ENCODE results near the gene GIGYF2. TPM values are rescaled to one million over a fixed set of nuclear protein-coding genes. Genes with fewer than 3 reads are reported as not detected.

Gene GIGYF2
- total RNA-seq, 1 experiment from 2014 or later: 68.3 TPM

DNA sequence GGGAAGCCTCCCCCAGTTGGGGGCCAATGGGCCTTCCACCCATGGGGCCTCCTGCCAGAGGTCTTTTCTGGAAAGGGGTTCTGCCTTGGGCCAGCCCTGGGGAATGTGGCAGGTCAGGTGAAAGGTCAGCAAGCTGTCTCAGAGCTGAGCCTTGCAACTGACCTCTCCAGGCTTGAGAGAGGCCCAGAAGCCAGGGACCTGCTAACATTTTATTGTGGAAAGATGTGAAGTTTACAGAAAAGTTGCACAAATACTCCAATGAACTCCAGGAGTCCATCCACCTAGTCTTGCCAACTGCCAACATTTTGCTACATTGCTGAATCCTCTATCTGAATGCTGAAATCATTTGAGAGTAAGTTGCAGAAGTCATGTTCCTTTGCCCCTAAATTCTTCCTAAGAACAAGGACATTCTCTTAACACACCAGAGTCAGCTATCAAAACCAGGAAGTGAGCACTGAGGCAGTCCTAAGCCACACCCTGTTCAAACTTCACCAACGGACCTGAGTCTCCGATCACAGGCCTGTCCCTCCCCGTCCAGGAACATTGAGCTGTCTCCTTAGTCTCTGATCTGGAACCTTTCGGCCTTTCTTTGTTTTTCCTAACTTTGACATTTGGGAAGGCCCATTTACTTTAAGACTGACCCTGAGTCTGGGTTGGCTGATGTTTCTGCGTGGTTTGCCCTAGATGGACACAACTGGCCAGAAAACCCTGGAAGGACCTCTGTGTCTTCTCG, 176.9 kb downstream of the GIGYF2 start:
- no peaks in the 10 kb centered on the region for H3K36me3 ChIP-seq (ENCODE audit: control insufficient read depth, insufficient read depth, low read length)
- 0 out of 2 replicates have a peak overlapping the region, but pooled peaks have one; percentile 17 for H3K27ac ChIP-seq (ENCODE audit: low read length)
- ChIA-PET POLR2A (no interaction called here), CTCF (no interaction called here)
- no peak for ATAC-seq
- DNase-seq (ENCODE audit: low read depth, low spot score): no peak
- in situ Hi-C loops (cut with HindIII; ENCODE audit: low pct_unique_long_range_greater_than_20kb, low sequenced_read_pairs) (no loop called here), intact Hi-C loops (cut with micrococcal nuclease; ENCODE audit: unreplicated experiment) (no loop called here)
- BruUV-seq (replicated peaks): no TSS peak
- no peaks in the 10 kb centered on the region for H3K27me3 ChIP-seq (ENCODE audit: control insufficient read depth, insufficient read depth, low read length)
- TF ChIP-seq TCF7L2 (IDR thresholded peaks at IDR 0.05; ENCODE audit: low read depth, low read length): no peak
- TF ChIP-seq, protein P1, sequence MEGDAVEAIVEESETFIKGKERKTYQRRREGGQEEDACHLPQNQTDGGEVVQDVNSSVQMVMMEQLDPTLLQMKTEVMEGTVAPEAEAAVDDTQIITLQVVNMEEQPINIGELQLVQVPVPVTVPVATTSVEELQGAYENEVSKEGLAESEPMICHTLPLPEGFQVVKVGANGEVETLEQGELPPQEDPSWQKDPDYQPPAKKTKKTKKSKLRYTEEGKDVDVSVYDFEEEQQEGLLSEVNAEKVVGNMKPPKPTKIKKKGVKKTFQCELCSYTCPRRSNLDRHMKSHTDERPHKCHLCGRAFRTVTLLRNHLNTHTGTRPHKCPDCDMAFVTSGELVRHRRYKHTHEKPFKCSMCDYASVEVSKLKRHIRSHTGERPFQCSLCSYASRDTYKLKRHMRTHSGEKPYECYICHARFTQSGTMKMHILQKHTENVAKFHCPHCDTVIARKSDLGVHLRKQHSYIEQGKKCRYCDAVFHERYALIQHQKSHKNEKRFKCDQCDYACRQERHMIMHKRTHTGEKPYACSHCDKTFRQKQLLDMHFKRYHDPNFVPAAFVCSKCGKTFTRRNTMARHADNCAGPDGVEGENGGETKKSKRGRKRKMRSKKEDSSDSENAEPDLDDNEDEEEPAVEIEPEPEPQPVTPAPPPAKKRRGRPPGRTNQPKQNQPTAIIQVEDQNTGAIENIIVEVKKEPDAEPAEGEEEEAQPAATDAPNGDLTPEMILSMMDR (IDR thresholded peaks at IDR 0.05): no peak
- TF ChIP-seq, protein P2, sequence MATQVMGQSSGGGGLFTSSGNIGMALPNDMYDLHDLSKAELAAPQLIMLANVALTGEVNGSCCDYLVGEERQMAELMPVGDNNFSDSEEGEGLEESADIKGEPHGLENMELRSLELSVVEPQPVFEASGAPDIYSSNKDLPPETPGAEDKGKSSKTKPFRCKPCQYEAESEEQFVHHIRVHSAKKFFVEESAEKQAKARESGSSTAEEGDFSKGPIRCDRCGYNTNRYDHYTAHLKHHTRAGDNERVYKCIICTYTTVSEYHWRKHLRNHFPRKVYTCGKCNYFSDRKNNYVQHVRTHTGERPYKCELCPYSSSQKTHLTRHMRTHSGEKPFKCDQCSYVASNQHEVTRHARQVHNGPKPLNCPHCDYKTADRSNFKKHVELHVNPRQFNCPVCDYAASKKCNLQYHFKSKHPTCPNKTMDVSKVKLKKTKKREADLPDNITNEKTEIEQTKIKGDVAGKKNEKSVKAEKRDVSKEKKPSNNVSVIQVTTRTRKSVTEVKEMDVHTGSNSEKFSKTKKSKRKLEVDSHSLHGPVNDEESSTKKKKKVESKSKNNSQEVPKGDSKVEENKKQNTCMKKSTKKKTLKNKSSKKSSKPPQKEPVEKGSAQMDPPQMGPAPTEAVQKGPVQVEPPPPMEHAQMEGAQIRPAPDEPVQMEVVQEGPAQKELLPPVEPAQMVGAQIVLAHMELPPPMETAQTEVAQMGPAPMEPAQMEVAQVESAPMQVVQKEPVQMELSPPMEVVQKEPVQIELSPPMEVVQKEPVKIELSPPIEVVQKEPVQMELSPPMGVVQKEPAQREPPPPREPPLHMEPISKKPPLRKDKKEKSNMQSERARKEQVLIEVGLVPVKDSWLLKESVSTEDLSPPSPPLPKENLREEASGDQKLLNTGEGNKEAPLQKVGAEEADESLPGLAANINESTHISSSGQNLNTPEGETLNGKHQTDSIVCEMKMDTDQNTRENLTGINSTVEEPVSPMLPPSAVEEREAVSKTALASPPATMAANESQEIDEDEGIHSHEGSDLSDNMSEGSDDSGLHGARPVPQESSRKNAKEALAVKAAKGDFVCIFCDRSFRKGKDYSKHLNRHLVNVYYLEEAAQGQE (IDR thresholded peaks at IDR 0.05; ENCODE audit: insufficient read depth in 1 of 2, low read depth in 2 of 2, low read length in 1 of 2): no peak
- H3K9me3 ChIP-seq (ENCODE audit: control insufficient read depth, insufficient read depth, low read depth, low read length): no peaks in the 10 kb centered on the region
- no peak overlapping the region for H3K4me3 ChIP-seq (ENCODE audit: low read depth in 2 of 2, low read length in 2 of 2)
- H3K4me1 ChIP-seq (ENCODE audit: control insufficient read depth, insufficient read depth, low read length): peaks cover 21% of the 10 kb centered on the region

DNA sequence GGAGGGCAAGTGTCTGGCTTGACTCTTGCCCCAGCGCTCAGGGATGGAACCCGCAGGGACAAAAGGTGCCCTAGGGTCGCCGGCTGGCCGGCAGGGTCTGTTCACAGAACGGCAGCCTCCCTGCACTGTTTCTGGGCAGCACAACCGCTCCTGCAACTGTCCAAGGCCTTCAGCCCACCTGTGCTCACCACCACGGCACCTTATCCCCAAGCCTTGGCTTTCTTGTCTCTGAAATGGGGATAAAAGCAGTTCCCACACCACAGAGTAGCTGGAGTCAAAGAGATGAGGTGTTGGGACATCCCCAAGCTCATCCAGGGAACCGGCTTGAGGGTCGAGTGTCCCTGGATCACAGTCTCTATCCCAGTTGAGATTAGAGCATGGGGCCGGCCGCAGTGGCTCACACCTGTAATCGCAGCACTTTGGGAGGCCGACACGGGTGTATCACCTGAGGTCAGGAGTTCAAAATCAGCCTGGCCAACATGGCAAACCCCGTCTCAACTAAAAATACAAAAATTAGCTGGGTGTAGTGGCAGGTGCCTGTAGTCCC, 177.6 kb downstream of the GIGYF2 start:
- Histone ChIP-seq H3K9me3 (ENCODE audit: control insufficient read depth, insufficient read depth, low read depth, low read length) (no peaks in the 10 kb centered on the region), H3K27ac (ENCODE audit: low read length) (no peak overlapping the region), H3K27me3 (ENCODE audit: control insufficient read depth, insufficient read depth, low read length) (no peaks in the 10 kb centered on the region), H3K4me1 (ENCODE audit: control insufficient read depth, insufficient read depth, low read length) (peaks cover 24% of the 10 kb centered on the region), H3K4me3 (ENCODE audit: low read depth in 2 of 2, low read length in 2 of 2) (no peak overlapping the region), H3K36me3 (ENCODE audit: control insufficient read depth, insufficient read depth, low read length) (no peaks in the 10 kb centered on the region)
- intact Hi-C loops (cut with micrococcal nuclease; ENCODE audit: unreplicated experiment) (no loop called here), in situ Hi-C loops (cut with HindIII; ENCODE audit: low pct_unique_long_range_greater_than_20kb, low sequenced_read_pairs) (no loop called here)
- no TSS peak for BruUV-seq (replicated peaks)
- ChIA-PET CTCF (interaction anchor here (0.6 kb wide), 1 partner anchor 254 kb away, joined by 7 read pairs; no protein-coding TSS in a partner anchor), POLR2A (no interaction called here)
- no peak for TF ChIP-seq SIN3A (IDR thresholded peaks at IDR 0.05; ENCODE audit: borderline replicate concordance, insufficient read depth, low read depth, low read length)
- TF ChIP-seq, protein P1 (IDR thresholded peaks at IDR 0.05): no peak
- TF ChIP-seq POLR2AphosphoS5 (IDR thresholded peaks at IDR 0.05; ENCODE audit: low read depth, low read length): no peak
- TF ChIP-seq, protein P2 (IDR thresholded peaks at IDR 0.05; ENCODE audit: insufficient read depth in 1 of 2, low read depth in 2 of 2, low read length in 1 of 2): no peak
- TF ChIP-seq TCF7L2 (IDR thresholded peaks at IDR 0.05; ENCODE audit: low read depth, low read length): no peak
- no peak for DNase-seq (ENCODE audit: low read depth, low spot score)
- ATAC-seq: no peak
